Peyer's patch (tissue), 4 donors: ENCODE data around the gene TWNK.
A peak's percentile ranks its signal among the peaks of the same experiment; 100 is the strongest.

Source experiments
- CTCF ChIP-seq, 6 experiments: fragments of 450-650 bp in 4 of 6; fragments of 200-600 bp in 2 of 6; sonication (generic) in 1 of 6; IDR thresholded peaks; one replicate each; pipeline ENCODE4 v1.5.1; 2017 to 2019; ENCODE audit warnings: antibody characterized with exemption in 6 of 6, mild to moderate bottlenecking in 3 of 6, moderate library complexity in 1 of 6
- POLR2A ChIP-seq, 2 donors: fragments of 450-650 bp; IDR thresholded peaks; one replicate each; pipeline ENCODE4 v1.5.1; 2017; ENCODE audit warnings: antibody characterized with exemption in 2 of 2, mild to moderate bottlenecking in 2 of 2, moderate library complexity in 2 of 2

GRCh38 chr10:101012525-101013364 is 25.4 kb downstream of the TWNK start:
- TF ChIP-seq CTCF (IDR thresholded peaks at IDR 0.05): peak; percentile 72 to 94 (median 91)
- TF ChIP-seq POLR2A (IDR thresholded peaks at IDR 0.05): no peak
